Vein endothelial cell (primary cell): ENCODE results near the gene TLX3. TPM values are rescaled to one million over a fixed set of nuclear protein-coding genes. Genes with fewer than 3 reads are reported as not detected.

ENCODE experiments used
- small RNA-seq: library from RNA; depleted of rRNA; stranded (forward); fragments of <200 nt; gene quantifications from one replicate; pipeline ENCODE3, GENCODE V24; 2012
- total RNA-seq: library from RNA; depleted of rRNA; stranded (reverse); fragments of >200 nt; gene quantifications from 2 replicates; pipeline ENCODE4 v1.2.3, GENCODE V29; 2012

TLX3 gene
- total RNA-seq, result not detected in 2 replicates

DNA sequence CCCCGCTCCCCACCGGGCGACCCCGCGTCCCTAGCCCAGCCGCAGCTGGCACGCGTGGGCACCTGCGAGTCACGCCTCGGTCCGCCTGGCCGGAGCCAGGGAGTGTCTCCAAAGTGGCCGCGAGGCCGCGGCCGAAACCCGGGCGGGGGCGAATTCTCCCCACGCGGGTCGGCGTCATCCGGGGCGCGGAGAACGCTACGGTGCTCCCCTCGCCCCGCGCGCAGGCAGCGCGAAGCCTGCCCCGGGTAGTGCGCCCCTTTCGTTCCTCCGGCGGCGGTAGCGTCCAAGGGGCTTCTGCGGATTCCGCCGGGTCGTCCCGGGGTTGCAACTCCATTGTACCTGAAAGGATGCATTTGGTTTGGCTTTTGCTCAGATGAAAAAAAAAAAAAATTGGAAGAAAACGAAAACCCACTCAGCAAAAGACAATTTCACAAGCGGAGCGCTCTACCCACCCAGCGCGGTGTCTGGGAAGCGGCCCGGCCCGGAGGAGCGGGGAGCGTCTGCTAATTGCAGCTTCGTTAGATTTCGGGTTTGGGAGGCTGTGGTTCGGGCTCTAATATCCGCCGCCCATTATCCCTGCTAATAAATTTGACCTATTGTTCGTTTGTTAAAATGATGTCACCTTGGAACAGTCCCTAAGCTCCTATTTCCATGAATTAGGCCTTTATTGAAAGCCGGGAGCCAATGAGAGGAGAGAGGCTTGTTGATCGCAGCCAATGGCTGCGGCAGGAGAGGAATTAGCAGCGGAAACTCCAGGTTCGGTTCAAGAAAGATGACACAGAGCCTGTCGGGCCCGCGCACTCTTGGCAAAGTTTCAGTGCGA is at the start of gene TLX3:
Gene TLX3, plus strand, starts transcription at position 796 of the 823 bp plus-strand sequence. CDS start 118 bp downstream, outside the sequence.

Small RNAs within 50 kb of the gene (small RNA-seq; reads per million reads assigned to genes)
- gene AC091980.1 (not detected), gene RN7SL339P (not detected)

Other genes with a start within 250 kb of the TLX3 start
- 1,182 and 1,611 TPM in 2 replicates for gene NPM1, start 78.6 kb downstream of the TLX3 start, total RNA-seq
- 0.10 and 0.33 TPM in 2 replicates for gene FGF18, start 110.4 kb downstream of the TLX3 start, total RNA-seq